ENCODE results near the gene PBXIP1.

Gene PBXIP1

GRCh38 chr1:154972517-154973343 lies 16.8 kb upstream of the PBXIP1 start:
- DNase-seq = no peak

- no peak for DNase-seq
Observed at GRCh38 chr1:154972213-154972516, 16.3 kb upstream of the PBXIP1 start.

GRCh38 chr1:154971341-154971998 lies 15.6 kb upstream of the PBXIP1 start:
- DNase-seq = no peak

GRCh38 chr1:154970631-154971340 lies 14.9 kb upstream of the PBXIP1 start, which contains the start of gene SHC1:
SHC1 (minus strand) TSS chr1:154970747; CDS start chr1:154970526, 221 bp downstream.
- DNase-seq = no peak

GRCh38 chr1:154969860-154970452 lies 14.1 kb upstream of the PBXIP1 start:
- no peak for DNase-seq

GRCh38 chr1:154969246-154969645 lies 13.3 kb upstream of the PBXIP1 start:
- no peak for DNase-seq

GRCh38 chr1:154968731-154969130 lies 12.8 kb upstream of the PBXIP1 start:
- no peak for DNase-seq

GRCh38 chr1:154967331-154967950 lies 11.5 kb upstream of the PBXIP1 start:
- DNase-seq = no peak

GRCh38 chr1:154966111-154966510 lies 10.2 kb upstream of the PBXIP1 start:
- no peak for DNase-seq

GRCh38 chr1:154964359-154964758 lies 8.5 kb upstream of the PBXIP1 start:
- DNase-seq = no peak

- DNase-seq = no peak
Observed at GRCh38 chr1:154963643-154964042, 7.7 kb upstream of the PBXIP1 start.

- DNase-seq = no peak
Observed at GRCh38 chr1:154962795-154963330, 7.0 kb upstream of the PBXIP1 start.

GRCh38 chr1:154962156-154962749 lies 6.4 kb upstream of the PBXIP1 start:
- DNase-seq = no peak

GRCh38 chr1:154961207-154962155 lies 5.6 kb upstream of the PBXIP1 start, which contains the start of gene PYGO2:
PYGO2 (minus strand) TSS chr1:154961782; CDS start chr1:154961576, 206 bp downstream.
- DNase-seq = peak; percentile 19 to 55

GRCh38 chr1:154960446-154961136 lies 4.7 kb upstream of the PBXIP1 start:
- no peak for DNase-seq

GRCh38 chr1:154959426-154959780 lies 3.5 kb upstream of the PBXIP1 start:
- no peak for DNase-seq

GRCh38 chr1:154958681-154959425 lies 3.0 kb upstream of the PBXIP1 start:
- DNase-seq = no peak

GRCh38 chr1:154958036-154958435 lies 2.1 kb upstream of the PBXIP1 start:
- DNase-seq = no peak

- no peak for DNase-seq
Observed at GRCh38 chr1:154957091-154957657, 1.3 kb upstream of the PBXIP1 start.
